PFSK-1 (cell line): ENCODE measurements around the gene RPGR.

Experiments
- FOXP2 ChIP-seq: optimal IDR thresholded peaks from 2 replicates; pipeline ENCODE3; 2011; ENCODE audit warnings: borderline replicate concordance, control low read depth, inconsistent platforms; ENCODE audit not compliant: insufficient read depth; ENCODE audit errors: extremely low read length, extremely low read depth
- POLR2AphosphoS5 ChIP-seq: IDR thresholded peaks from 2 replicates; pipeline ENCODE4 v1.6.1; 2012; ENCODE audit warnings: low read depth, mild to moderate bottlenecking, control low read depth, low read length, moderate library complexity
- SIN3A ChIP-seq: IDR thresholded peaks from 2 replicates; pipeline ENCODE4 v1.6.1; 2012; ENCODE audit warnings: mild to moderate bottlenecking, low read length, moderate library complexity, borderline replicate concordance; ENCODE audit not compliant: insufficient read depth
- TAF1 ChIP-seq: IDR thresholded peaks from 2 replicates; pipeline ENCODE4 v1.6.1; 2012; ENCODE audit warnings: low read length, control low read depth, borderline replicate concordance; ENCODE audit not compliant: insufficient read depth
- TF ChIP-seq, protein P1 (sequence below), 2 experiments: IDR thresholded peaks; 2 replicates each; pipeline versions ENCODE4 v1.6.1 to v1.8.0; 2011 to 2012; ENCODE audit warnings: low read depth in 2 of 2, low read length in 2 of 2, control low read depth in 1 of 2, inconsistent platforms in 1 of 2, mild to moderate bottlenecking in 1 of 2, moderate library complexity in 1 of 2; ENCODE audit not compliant: insufficient read depth in 1 of 2

Gene RPGR

DNA sequence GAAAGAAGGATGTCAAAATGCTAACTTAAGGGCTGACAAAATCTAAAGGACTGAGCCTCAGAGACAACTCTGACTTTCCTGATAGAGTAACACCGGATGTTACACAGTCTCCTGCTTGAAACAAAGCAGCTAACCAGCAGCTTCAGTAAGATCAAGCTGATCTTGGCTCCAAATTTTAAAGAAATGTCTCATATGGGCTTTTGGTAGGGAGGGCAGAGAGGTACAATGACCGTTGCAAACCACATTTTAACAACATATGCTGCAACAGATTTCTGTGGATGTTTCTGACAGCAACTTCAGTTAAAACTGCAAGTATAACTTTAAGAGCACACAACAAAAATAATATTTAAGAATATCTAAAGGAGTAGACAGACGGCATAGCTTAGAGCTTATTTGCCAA is 9.1 kb downstream of the RPGR start:
- TF ChIP-seq FOXP2 (no peak), TAF1 (no peak), POLR2AphosphoS5 (no peak), SIN3A (no peak)
- TF ChIP-seq, protein P1, sequence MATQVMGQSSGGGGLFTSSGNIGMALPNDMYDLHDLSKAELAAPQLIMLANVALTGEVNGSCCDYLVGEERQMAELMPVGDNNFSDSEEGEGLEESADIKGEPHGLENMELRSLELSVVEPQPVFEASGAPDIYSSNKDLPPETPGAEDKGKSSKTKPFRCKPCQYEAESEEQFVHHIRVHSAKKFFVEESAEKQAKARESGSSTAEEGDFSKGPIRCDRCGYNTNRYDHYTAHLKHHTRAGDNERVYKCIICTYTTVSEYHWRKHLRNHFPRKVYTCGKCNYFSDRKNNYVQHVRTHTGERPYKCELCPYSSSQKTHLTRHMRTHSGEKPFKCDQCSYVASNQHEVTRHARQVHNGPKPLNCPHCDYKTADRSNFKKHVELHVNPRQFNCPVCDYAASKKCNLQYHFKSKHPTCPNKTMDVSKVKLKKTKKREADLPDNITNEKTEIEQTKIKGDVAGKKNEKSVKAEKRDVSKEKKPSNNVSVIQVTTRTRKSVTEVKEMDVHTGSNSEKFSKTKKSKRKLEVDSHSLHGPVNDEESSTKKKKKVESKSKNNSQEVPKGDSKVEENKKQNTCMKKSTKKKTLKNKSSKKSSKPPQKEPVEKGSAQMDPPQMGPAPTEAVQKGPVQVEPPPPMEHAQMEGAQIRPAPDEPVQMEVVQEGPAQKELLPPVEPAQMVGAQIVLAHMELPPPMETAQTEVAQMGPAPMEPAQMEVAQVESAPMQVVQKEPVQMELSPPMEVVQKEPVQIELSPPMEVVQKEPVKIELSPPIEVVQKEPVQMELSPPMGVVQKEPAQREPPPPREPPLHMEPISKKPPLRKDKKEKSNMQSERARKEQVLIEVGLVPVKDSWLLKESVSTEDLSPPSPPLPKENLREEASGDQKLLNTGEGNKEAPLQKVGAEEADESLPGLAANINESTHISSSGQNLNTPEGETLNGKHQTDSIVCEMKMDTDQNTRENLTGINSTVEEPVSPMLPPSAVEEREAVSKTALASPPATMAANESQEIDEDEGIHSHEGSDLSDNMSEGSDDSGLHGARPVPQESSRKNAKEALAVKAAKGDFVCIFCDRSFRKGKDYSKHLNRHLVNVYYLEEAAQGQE (IDR thresholded peaks at IDR 0.05; ENCODE audit: insufficient read depth in 1 of 2, low read depth in 2 of 2, low read length in 2 of 2) = no peak

DNA sequence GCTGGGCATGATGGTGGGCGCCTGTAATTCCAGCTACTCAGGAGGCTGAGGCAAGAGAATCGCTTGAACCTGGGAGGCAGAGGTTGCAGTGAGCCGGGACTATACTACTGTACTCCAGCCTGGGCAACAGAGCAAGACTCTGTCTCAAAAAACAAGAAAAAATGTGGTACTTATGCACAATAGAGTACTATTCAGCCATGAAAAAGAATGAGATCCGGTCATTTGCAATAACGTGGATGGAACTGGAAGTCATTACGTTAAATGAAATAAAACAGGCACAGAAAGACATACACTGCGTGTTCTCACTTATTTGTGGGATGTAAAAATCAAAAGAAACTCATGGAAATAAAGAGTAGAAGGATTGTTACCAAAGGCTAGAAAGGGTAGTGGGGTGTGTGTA is 12.1 kb downstream of the RPGR start:
- no peak for TF ChIP-seq SIN3A
- TF ChIP-seq, protein P1 (IDR thresholded peaks at IDR 0.05; ENCODE audit: insufficient read depth in 1 of 2, low read depth in 2 of 2, low read length in 2 of 2) = no peak
- TF ChIP-seq FOXP2 = no peak
- TF ChIP-seq POLR2AphosphoS5 = no peak
- no peak for TF ChIP-seq TAF1

DNA sequence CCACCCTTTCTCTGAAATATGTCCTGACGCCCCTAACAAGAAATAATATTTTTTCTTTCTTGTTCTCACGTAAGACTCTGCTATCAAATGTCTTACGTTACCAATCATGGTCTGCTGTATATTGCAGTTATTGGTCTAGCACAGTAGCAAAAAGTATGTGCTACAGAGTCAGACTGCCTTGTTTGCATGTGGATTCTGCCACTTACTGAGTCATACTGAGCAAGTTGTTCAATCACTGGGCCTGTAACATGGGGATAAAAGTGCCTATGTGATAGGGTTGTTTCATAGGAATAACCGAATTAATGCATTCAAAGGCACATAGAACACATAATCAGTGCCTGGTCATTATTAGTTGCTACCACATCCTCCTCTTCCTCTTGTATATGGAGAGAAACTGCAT is 14.1 kb downstream of the RPGR start:
- no peak for TF ChIP-seq POLR2AphosphoS5

DNA sequence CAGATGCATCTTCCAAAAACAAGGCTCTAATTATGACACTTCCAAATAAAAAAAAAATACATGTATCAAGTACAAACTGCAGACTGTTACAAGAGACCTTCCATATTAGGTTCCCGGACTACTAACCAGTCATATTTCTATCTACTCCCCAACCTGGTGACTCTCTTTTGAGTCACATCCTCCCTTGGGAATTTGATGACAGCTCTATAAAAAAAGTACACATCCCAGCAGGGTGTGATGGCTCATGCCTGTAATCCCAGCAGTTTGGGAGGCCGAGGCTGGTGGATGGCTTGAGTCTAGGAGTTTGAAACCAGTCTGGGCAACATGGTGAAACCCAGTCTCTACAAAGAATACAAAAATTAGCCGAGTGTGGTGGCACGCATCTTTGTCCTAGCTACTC is 14.9 kb downstream of the RPGR start:
- TF ChIP-seq FOXP2 (no peak), TAF1 (no peak), SIN3A (no peak), POLR2AphosphoS5 (no peak)
- TF ChIP-seq, protein P1 (IDR thresholded peaks at IDR 0.05; ENCODE audit: insufficient read depth in 1 of 2, low read depth in 2 of 2, low read length in 2 of 2) = no peak

DNA sequence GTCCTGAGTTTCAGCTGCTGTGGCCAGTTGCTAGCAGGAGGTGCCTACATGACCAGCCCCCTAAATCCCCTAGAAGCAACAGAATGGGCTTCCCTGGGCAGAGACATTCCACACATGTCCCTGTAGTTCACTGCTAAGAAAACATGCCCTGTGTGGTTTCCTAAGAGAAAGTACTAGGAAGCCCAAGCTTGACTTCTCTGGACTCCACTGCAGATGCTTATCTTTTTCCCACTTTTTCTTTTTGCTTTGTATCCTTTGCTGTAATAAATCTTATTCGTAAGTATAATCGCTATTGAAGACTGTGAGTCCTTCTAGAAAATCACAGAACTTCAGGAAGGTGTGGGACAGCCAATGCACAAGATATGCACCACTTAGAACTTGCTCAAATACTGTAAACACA is 15.6 kb downstream of the RPGR start:
- no peak for TF ChIP-seq POLR2AphosphoS5
- no peak for TF ChIP-seq TAF1
- TF ChIP-seq, protein P1 (IDR thresholded peaks at IDR 0.05; ENCODE audit: insufficient read depth in 1 of 2, low read depth in 2 of 2, low read length in 2 of 2) = no peak
- no peak for TF ChIP-seq FOXP2
- no peak for TF ChIP-seq SIN3A

DNA sequence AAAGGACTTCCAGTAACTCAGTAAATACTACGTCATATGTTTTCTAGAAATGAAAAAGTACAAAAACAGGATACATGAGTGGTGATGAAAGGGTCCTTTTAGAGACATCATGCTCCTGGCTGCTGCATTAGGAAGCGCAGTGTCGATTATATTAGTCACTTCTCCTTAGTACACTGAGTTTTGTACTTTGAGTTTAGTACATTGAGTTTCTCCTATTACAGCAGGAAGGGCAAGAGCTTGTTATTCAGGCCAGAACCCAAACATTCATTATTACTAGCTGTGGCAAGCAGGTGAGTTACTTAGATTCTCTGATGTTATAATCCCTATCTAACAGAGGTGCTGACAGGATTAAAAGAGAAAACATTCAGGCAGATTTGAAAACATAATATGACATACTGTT is 21.3 kb downstream of the RPGR start:
- TF ChIP-seq, protein P1 (IDR thresholded peaks at IDR 0.05; ENCODE audit: insufficient read depth in 1 of 2, low read depth in 2 of 2, low read length in 2 of 2) = no peak
- no peak for TF ChIP-seq POLR2AphosphoS5
- no peak for TF ChIP-seq SIN3A
- no peak for TF ChIP-seq TAF1
- no peak for TF ChIP-seq FOXP2
